HG03432 (cell line): ENCODE measurements around the gene NGEF.

ENCODE experiments used
- ATAC-seq: cut with Tn5 transposase; IDR thresholded peaks from one replicate; pipeline ENCODE4 v1.9.1; 2021; ENCODE audit warnings: mild to moderate bottlenecking, moderate library complexity; ENCODE audit not compliant: unreplicated experiment

The NGEF gene

GRCh38 chr2:233047206-233047605 lies 34.1 kb upstream of the NGEF start:
- no peak for ATAC-seq

GRCh38 chr2:233044974-233045605 lies 32.0 kb upstream of the NGEF start:
- no peak for ATAC-seq

GRCh38 chr2:233042549-233042948 lies 29.5 kb upstream of the NGEF start:
- no peak for ATAC-seq

- ATAC-seq, result no peak
Measured at GRCh38 chr2:233041722-233042323, 28.8 kb upstream of the NGEF start.

GRCh38 chr2:233040571-233040970 lies 27.5 kb upstream of the NGEF start:
- ATAC-seq, result no peak

GRCh38 chr2:233039846-233040530 lies 26.9 kb upstream of the NGEF start:
- no peak for ATAC-seq

- no peak for ATAC-seq
Measured at GRCh38 chr2:233039212-233039845, 26.3 kb upstream of the NGEF start.

GRCh38 chr2:233037078-233037477 lies 24.0 kb upstream of the NGEF start:
- ATAC-seq, result no peak

GRCh38 chr2:233036162-233036838 lies 23.2 kb upstream of the NGEF start:
- no peak for ATAC-seq

GRCh38 chr2:233035426-233036161 lies 22.5 kb upstream of the NGEF start:
- no peak for ATAC-seq

GRCh38 chr2:233034091-233034882 lies 21.2 kb upstream of the NGEF start:
- no peak for ATAC-seq

- no peak for ATAC-seq
Measured at GRCh38 chr2:233033672-233034071, 20.6 kb upstream of the NGEF start.

GRCh38 chr2:233032551-233033320 lies 19.7 kb upstream of the NGEF start, which contains the start of gene NEU2:
Gene NEU2 (plus strand): TSS chr2:233032672. CDS start chr2:233032672, 0 bp downstream.
- ATAC-seq, result no peak

- ATAC-seq, result no peak
Measured at GRCh38 chr2:233031556-233032500, 18.8 kb upstream of the NGEF start.

GRCh38 chr2:233029321-233029720 lies 16.3 kb upstream of the NGEF start:
- ATAC-seq, result no peak

- no peak for ATAC-seq
Measured at GRCh38 chr2:233026198-233026813, 13.2 kb upstream of the NGEF start.

- no peak for ATAC-seq
Measured at GRCh38 chr2:233025706-233026105, 12.7 kb upstream of the NGEF start.
